H1 (cell line): ENCODE results near the gene CTAGE6. TPM values are rescaled to one million over a fixed set of nuclear protein-coding genes. Genes with fewer than 3 reads are reported as not detected.

Source experiments
- polyA plus RNA-seq, 7 experiments: library from polyadenylated mRNA; depleted of rRNA in 3 of 7; stranded (reverse) in 5 of 7; unstranded in 2 of 7; fragments of >200 nt in 5 of 7; fragments of 200-250 nt in 2 of 7; gene quantifications; 1 replicate in 5 of 7; 2 replicates in 1 of 7; 4 replicates in 1 of 7; pipeline versions ENCODE4 v1.2.1 to v1.2.3, GENCODE V29; 2011 to 2013; ENCODE audit warnings: missing spikeins in 2 of 7, mixed read lengths in 2 of 7
- small RNA-seq: library from polyadenylated mRNA; stranded (forward); fragments of <200 nt; extraction: miRNeasy Mini kit (QIAGEN cat#:217004); gene quantifications from one replicate; pipeline ENCODE3, GENCODE V24; 2013; ENCODE audit not compliant: insufficient read depth
- total RNA-seq: library from RNA; stranded (reverse); fragmentation: NEBNext Ultra II Directional; extraction: Animal tissue kit (Norgen Biotek cat#: 25700); gene quantifications from 2 replicates; pipeline ENCODE4 v1.2.1, GENCODE V29; 2021

CTAGE6 gene
- total and polyA plus RNA-seq, 2 of the 8 experiments (the other 6 are each of a cell fraction or from before 2014, with no cell fraction given) = not detected

Small RNA genes lying within 50 kb of the gene (small RNA-seq; reads per million reads assigned to genes)
- not detected for gene RNU6-267P

Other genes starting within 250 kb of the CTAGE6 start
- gene CTAGE15, start 185.9 kb downstream of the CTAGE6 start, total RNA-seq = 0.61 and 0.86 TPM in 2 replicates
- 0.06 TPM in 1 of 2 replicates, not detected in the other for gene CTAGE15, start 185.9 kb downstream of the CTAGE6 start, polyA plus RNA-seq (2011; rRNA removed)
- 0.20 and 0.31 TPM in 2 replicates for gene TCAF2, start 136.7 kb downstream of the CTAGE6 start, total RNA-seq
- 0.06 and 0.08 TPM in 2 replicates for gene TCAF2, start 136.7 kb downstream of the CTAGE6 start, polyA plus RNA-seq (2011; rRNA removed)
- gene TCAF1, start 144.5 kb upstream of the CTAGE6 start, total RNA-seq = 28.0 and 30.7 TPM in 2 replicates
- 9.6 and 20.4 TPM in 2 replicates for gene TCAF1, start 144.5 kb upstream of the CTAGE6 start, polyA plus RNA-seq (2011; rRNA removed)
- not detected in 2 replicates for gene OR2F2, start 177.5 kb upstream of the CTAGE6 start, total RNA-seq
- gene OR2F2, start 177.5 kb upstream of the CTAGE6 start, polyA plus RNA-seq (2011; rRNA removed) = not detected in 2 replicates
- 0.19 TPM in 1 of 2 replicates, not detected in the other for gene OR2F1, start 197.1 kb upstream of the CTAGE6 start, total RNA-seq
- 0.08 TPM in 1 of 2 replicates, not detected in the other for gene OR2F1, start 197.1 kb upstream of the CTAGE6 start, polyA plus RNA-seq (2011; rRNA removed)
- not detected in 2 replicates for gene OR6B1, start 242.6 kb upstream of the CTAGE6 start, total RNA-seq
- not detected in 2 replicates for gene OR6B1, start 242.6 kb upstream of the CTAGE6 start, polyA plus RNA-seq (2011; rRNA removed)